Motor neuron (in vitro differentiated cells): Measurements from ENCODE around the gene P4HA2. TPM values are rescaled to one million over a fixed set of nuclear protein-coding genes. Genes with fewer than 3 reads are reported as not detected.
"Not testable (repeated sequence)": the region's sequence is repeated elsewhere in the genome, so short reads cannot be mapped to it uniquely, and the experiment has no call there.

Experiments used
- ATAC-seq, 8 experiments: fragments of 200-7000 bp; cut with Tn5 transposase; replicated peaks in 6 of 8; 2 replicates each; pipeline ENCODE4 v1.8.0; 2021; ENCODE audit warnings: mild to moderate bottlenecking in 8 of 8, moderate library complexity in 8 of 8
- H3K27ac ChIP-seq, 2 donors: fragments of 250-450 bp; sonication (Bioruptor Pico); 2 replicates each; pipeline ENCODE4 v1.9.0; 2021; ENCODE audit warnings: antibody characterized with exemption in 2 of 2, mild to moderate bottlenecking in 2 of 2, moderate library complexity in 1 of 2
- H3K4me1 ChIP-seq, 2 donors: fragments of 250-450 bp; sonication (Bioruptor Pico); replicated peaks in 1 of 2; 2 replicates each; pipeline ENCODE4 v1.6.1; 2021; ENCODE audit warnings: antibody characterized with exemption in 2 of 2, mild to moderate bottlenecking in 2 of 2, moderate library complexity in 1 of 2
- H3K4me3 ChIP-seq, 5 donors: fragments of 250-450 bp; sonication (Bioruptor Pico); 2 replicates each; pipeline ENCODE4 v1.9.0; 2021; ENCODE audit warnings: antibody characterized with exemption in 5 of 5, mild to moderate bottlenecking in 5 of 5, moderate library complexity in 4 of 5
- WGBS, 10 experiments: fragments of 450-650 bp; shearing (Covaris generic); methylation state at CpG; one replicate each; pipeline ENCODE4 v1.0.0; 2022; 5-methylcytosine and 5-hydroxymethylcytosine counted together
- in situ Hi-C, 9 experiments: fragments of 400-800 bp; cut with MboI; loops; one replicate each; pipeline ENCODE4 v1.15.0; 2021; ENCODE audit warnings: low sequenced_read_pairs in 9 of 9, low pct_unique_long_range_greater_than_20kb in 2 of 9; ENCODE audit not compliant: unreplicated experiment in 9 of 9
- total RNA-seq, 8 experiments: library from RNA; unstranded; fragments of 300-600 nt; gene quantifications; 2 replicates each; pipeline versions ENCODE4 v1.2.3 to v1.2.4, GENCODE V29; 2022

Gene P4HA2
- total RNA-seq, 8 experiments from 2014 or later = 4.6 to 85.2 (median 34.2) TPM

DNA sequence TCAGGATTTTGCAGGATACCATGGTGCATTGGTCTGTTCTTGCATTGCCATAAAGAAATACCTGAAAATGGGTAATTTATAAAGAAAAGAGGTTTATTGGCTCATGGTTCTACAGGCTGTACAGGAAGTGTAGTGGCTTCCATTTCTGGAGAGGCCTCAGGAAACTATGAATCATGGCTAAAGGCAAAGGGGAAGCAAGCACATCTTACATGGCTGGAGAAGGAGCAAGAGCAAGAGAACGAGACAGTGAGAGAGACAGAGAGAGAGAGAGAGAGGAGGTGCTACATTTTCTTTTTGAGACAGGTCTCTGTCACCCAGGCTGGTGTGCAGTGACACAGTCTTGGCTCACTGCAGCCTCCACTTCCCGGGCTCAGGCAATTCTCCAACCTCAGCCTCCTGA lies 43.9 kb downstream of the P4HA2 start:
- Histone ChIP-seq H3K4me1 (peaks cover 0 to 14% of the 10 kb centered on the region in 2 donors), H3K27ac (no peak overlapping the region), H3K4me3 (no peak overlapping the region)
- in situ Hi-C loops = no loop called here
- 20 to 100% (median 80%) methylated on average over 1 of the region's 2 CpGs; no CpG with 5 or more reads in 2 of the 10 experiments for WGBS, 10 experiments
- ATAC-seq = no peak

GRCh38 chr5:132182359-132183040 lies 45.2 kb downstream of the P4HA2 start:
- H3K27ac ChIP-seq = no peak overlapping the region
- ATAC-seq = peak in 3 of 8 experiments; percentile 53 to 71 (median 70)
- peaks cover 0 to 14% of the 10 kb centered on the region in 2 donors for H3K4me1 ChIP-seq
- in situ Hi-C loops = no loop called here
- H3K4me3 ChIP-seq = no peak overlapping the region
- WGBS, 10 experiments = 34 to 100% (median 84%) methylated on average over 1 to 10 of the region's 13 CpGs

DNA sequence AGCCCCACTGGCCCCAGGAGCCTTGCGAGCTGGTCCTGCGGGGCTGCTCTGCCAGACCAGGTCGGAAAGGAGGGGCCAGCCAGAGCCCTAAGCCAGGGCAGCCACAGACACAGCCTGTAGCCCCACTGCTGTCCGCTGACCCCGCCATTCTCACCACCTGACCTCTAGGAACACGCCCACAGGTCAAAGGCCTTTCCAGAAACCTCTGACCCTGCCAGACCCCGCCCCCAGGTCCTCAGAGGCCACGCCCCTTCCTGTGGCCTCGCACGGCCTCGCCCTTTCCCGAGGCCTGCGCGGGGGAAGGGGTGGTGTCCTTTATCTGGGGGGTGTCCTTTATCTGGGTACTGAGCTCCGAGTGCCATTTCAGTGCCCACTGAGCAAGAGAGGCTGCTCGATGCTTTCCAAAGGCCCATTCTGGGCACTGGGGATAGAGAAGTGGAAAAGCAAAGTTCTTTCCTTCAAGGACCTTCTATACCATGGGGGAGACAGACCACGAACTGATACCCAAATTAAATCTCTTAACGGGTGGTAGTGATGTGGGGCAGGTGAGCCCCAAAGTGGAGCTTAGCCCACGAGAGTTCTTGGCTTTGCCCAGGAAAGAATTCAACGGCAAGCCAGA lies 46.5 kb downstream of the P4HA2 start:
- in situ Hi-C loops = no loop called here
- no peak overlapping the region for H3K27ac ChIP-seq
- 67 to 100% (median 96%) methylated on average over 1 to 7 of the region's 20 CpGs; no CpG with 5 or more reads in 4 of the 10 experiments for WGBS, 10 experiments
- H3K4me1 ChIP-seq = peaks cover 0 to 14% of the 10 kb centered on the region in 2 donors
- no peak overlapping the region for H3K4me3 ChIP-seq
- no peak for ATAC-seq

DNA sequence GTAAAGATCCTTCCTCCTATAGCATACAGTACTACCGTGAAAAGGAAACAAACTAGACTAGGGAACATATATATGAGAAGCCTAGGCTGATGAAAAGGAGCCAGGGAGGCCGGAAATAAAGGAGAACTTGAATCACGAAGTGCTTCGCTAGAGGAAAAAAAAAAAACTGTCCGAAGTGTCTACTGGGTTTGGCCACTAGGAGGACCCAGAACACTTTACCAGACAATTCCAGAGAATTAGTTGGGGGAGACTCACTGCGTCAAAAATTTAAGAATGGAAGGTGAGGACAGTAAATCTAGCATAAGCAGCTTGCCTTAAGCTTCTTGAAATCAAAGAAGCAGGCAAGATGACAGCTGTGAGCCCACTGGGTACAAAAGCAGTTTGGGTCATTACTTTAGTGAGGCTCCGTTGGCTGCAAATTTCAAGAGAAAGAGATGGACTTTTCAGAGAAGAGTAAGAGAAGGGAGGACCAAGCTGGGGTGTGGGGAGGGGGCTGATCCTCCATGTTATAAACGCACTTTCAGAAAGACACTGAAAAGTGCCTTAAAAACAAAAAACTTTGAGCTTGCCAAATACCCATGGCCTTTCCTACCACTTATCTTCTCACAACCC lies 47.4 kb downstream of the P4HA2 start:
- Histone ChIP-seq H3K4me3 (no peak overlapping the region), H3K27ac (no peak overlapping the region), H3K4me1 (peaks cover 0 to 14% of the 10 kb centered on the region in 2 donors)
- peak in 5 of 8 experiments; percentile 11 to 69 (median 58) for ATAC-seq
- 0 to 62% (median 19%) methylated on average over 2 to 8 of the region's 8 CpGs for WGBS, 10 experiments
- in situ Hi-C loops = no loop called here

DNA sequence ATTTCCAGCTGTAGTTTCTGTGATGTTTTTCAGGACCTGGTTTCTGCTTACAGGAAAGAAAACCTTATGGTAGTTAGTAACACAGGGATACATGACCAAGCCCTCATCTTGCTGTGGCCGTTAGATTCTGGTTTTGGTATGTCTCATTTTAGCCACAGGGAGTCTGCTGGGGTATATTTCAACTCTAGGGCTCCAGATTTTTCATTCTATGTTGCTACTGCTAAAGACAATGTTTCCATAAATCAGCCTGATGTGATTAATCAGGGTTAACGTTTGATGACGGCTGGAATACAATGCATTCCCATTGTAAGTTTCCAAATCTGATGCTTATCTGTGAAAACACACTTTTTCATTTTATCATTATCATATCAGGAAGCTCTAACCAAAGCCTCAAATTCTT lies 48.2 kb downstream of the P4HA2 start:
- no peak overlapping the region for H3K27ac ChIP-seq
- in situ Hi-C loops = no loop called here

DNA sequence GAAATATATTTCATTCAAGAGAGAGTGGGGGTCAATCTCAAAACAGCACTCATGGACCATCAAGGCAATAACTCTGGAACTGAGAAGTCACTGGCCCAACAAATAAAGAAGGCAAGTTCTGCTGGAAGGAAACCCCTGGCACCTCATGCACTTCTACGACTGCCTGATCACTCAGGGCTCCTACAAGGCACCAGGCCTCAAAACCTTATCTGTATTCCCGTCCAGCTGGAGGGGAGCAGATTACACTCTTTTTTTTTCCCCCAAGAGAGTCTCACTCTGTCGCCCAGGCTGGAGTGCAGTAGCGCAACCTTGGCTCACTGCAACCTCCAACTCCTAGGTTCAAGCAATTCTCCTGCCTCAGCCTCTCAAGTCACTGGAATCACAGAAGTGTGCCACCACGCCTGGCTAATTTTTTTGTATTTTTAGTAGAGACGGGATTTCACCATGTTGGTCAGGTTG lies 49.9 kb downstream of the P4HA2 start:
- H3K4me3 ChIP-seq = no peak overlapping the region
- peaks cover 0 to 14% of the 10 kb centered on the region in 2 donors for H3K4me1 ChIP-seq
- 63 to 100% (median 83%) methylated on average over 1 to 5 of the region's 6 CpGs; no CpG with 5 or more reads in 3 of the 10 experiments for WGBS, 10 experiments
- ATAC-seq = no peak
- H3K27ac ChIP-seq = no peak overlapping the region
- in situ Hi-C loops = no loop called here

More for the DNA sequence above, 48.2 kb downstream of the P4HA2 start:
- H3K4me3 ChIP-seq = no peak overlapping the region
- 19 to 89% (median 38%) methylated on average over 1 to 3 of the region's 3 CpGs; no CpG with 5 or more reads in 2 of the 10 experiments for WGBS, 10 experiments
- no peak for ATAC-seq
- peaks cover 0 to 14% of the 10 kb centered on the region in 2 donors for H3K4me1 ChIP-seq

GRCh38 chr5:132176987-132177386 lies 50.7 kb downstream of the P4HA2 start:
- no peak for ATAC-seq
- WGBS, 10 experiments = 62 to 95% (median 79%) methylated on average over 2 to 3 of the region's 3 CpGs
- Histone ChIP-seq H3K4me3 (no peak overlapping the region), H3K27ac (no peak overlapping the region), H3K4me1 (peaks cover 0 to 14% of the 10 kb centered on the region in 2 donors)
- in situ Hi-C loops = no loop called here

- H3K4me3 ChIP-seq = no peak overlapping the region
- whole genome bisulfite sequencing, 10 experiments = 69 to 93% (median 86%) methylated on average over 3 to 5 of the region's 6 CpGs; no CpG with 5 or more reads in 3 of the 10 experiments
- in situ Hi-C loops = no loop called here
- no peak overlapping the region for H3K27ac ChIP-seq
- ATAC-seq = no peak
- H3K4me1 ChIP-seq = peaks cover 0 to 11% of the 10 kb centered on the region in 2 donors
Observed at GRCh38 chr5:132176521-132176945, 51.1 kb downstream of the P4HA2 start.

DNA sequence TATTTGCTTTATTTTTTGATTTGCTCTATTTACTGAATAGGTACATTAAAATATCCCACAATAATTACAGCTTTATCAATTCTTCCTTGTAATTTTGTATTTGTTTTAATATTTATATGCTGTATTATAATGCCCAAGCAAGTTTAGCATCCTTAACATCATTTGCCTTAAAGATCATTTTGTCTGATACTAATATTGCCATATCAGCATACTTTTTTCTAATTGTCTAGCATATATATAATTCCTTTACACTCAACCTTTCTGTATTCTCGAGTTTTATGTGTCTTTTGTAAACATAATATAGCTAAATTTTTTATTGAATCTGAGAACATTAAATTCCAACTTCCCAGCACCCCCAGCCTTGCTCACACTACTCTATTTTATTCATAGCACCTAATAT lies 64.7 kb downstream of the P4HA2 start:
- in situ Hi-C loops = no loop called here
- Histone ChIP-seq H3K4me3 (no peak overlapping the region), H3K27ac (no peak overlapping the region), H3K4me1 (no peaks in the 10 kb centered on the region)
- 0 to 70% (median 24%) methylated on average over 1 of the region's 1 CpG; no CpG with 5 or more reads in 2 of the 10 experiments for WGBS, 10 experiments
- no peak for ATAC-seq

DNA sequence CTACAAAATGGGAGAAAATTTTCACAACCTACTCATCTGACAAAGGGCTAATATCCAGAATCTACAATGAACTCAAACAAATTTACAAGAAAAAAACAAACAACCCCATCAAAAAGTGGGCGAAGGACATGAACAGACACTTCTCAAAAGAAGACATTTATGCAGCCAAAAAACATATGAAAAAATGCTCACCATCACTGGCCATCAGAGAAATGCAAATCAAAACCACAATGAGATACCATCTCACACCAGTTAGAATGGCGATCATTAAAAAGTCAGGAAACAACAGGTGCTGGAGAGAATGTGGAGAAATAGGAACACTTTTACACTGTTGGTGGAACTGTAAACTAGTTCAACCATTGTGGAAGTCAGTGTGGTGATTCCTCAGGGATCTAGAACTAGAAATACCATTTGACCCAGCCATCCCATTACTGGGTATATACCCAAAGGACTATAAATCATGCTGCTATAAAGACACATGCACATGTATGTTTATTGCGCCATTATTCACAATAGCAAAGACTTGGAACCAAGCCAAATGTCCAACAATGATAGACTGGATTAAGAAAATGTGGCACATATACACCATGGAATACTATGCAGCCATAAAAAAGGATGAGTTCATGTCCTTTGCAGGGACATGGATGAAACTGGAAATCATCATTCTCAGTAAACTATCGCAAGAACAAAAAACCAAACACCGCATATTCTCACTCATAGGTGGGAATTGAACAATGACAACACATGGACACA lies 65.9 kb downstream of the P4HA2 start:
- H3K4me3 ChIP-seq, ATAC-seq, H3K4me1 ChIP-seq, H3K27ac ChIP-seq, in situ Hi-C loops: not testable (repeated sequence)
- WGBS, 10 experiments = no CpG with 5 or more reads among the region's 5 CpGs

- in situ Hi-C loops = no loop called here
- H3K4me1 ChIP-seq = no peaks in the 10 kb centered on the region
- no peak overlapping the region for H3K4me3 ChIP-seq
- H3K27ac ChIP-seq = no peak overlapping the region
- ATAC-seq = no peak
- 0 to 94% (median 68%) methylated on average over 1 to 3 of the region's 4 CpGs; no CpG with 5 or more reads in 2 of the 10 experiments for WGBS, 10 experiments
Observed at GRCh38 chr5:132156413-132156812, 71.2 kb downstream of the P4HA2 start.

DNA sequence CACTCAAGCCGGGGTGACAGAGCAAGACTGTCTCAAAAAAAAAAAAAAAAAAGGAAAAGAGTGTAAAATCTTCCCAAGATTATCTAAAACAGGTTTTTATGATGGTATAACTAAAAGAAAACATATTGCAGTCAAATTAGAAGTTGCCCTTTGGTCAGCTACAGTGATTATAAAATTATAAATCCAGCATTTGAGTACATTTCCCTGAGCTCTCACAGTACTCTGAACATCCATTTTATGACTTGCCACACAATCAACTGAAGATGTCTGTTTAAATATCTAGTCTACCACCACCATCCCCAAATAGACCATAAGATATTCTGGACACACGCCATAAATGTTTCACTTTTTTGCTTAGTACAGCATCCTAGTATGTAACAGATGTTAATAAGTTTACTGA lies 77.1 kb downstream of the P4HA2 start:
- WGBS, 10 experiments = 42 to 93% (median 80%) methylated on average over 1 to 2 of the region's 2 CpGs; no CpG with 5 or more reads in 1 of the 10 experiments
- ATAC-seq = no peak
- Histone ChIP-seq H3K4me3 (no peak overlapping the region), H3K4me1 (no peaks in the 10 kb centered on the region), H3K27ac (no peak overlapping the region)
- in situ Hi-C loops = no loop called here

- Histone ChIP-seq H3K27ac (no peak overlapping the region), H3K4me3 (no peak overlapping the region), H3K4me1 (no peaks in the 10 kb centered on the region)
- WGBS, 10 experiments = 0 to 100% (median 71%) methylated on average over 1 to 3 of the region's 3 CpGs; no CpG with 5 or more reads in 3 of the 10 experiments
- ATAC-seq = no peak
- in situ Hi-C loops = no loop called here
Observed at GRCh38 chr5:132147663-132148062, 80.0 kb downstream of the P4HA2 start.
